Measurements from ENCODE around the gene TLK2. TPM values are rescaled to one million over a fixed set of nuclear protein-coding genes. Genes with fewer than 3 reads are reported as not detected.
A peak's percentile ranks its signal among the peaks of the same experiment; 100 is the strongest.

Gene TLK2
- total and polyA plus RNA-seq, 2 donors, result 18.7 to 38.5 TPM

GRCh38 chr17:62648251-62648955 lies 169.8 kb downstream of the TLK2 start:
- Histone ChIP-seq H3K9me3 (ENCODE audit: control insufficient read depth in 2 of 2, insufficient read depth in 1 of 2, low read length in 1 of 2) (no peaks in the 10 kb centered on the region), H3K4me3 (ENCODE audit: low read length in 2 of 2) (no peak overlapping the region), H3K27ac (ENCODE audit: low read depth in 1 of 2, low read length in 1 of 2) (no peak overlapping the region), H3K27me3 (ENCODE audit: control insufficient read depth in 2 of 2, insufficient read depth in 1 of 2, low read length in 1 of 2) (peaks cover 0 to 2% of the 10 kb centered on the region in 2 donors), H3K4me1 (ENCODE audit: control insufficient read depth in 2 of 2, insufficient read depth in 2 of 2, low read length in 2 of 2) (peaks cover 0 to 16% of the 10 kb centered on the region in 2 donors), H3K36me3 (ENCODE audit: control insufficient read depth in 2 of 2, insufficient read depth in 2 of 2, low read length in 1 of 2) (no peaks in the 10 kb centered on the region)
- 95% methylated on average over 15 of the region's 15 CpGs for WGBS
- DNase-seq (ENCODE audit: low read depth in 6 of 9, low spot score in 9 of 9), result no peak

- Histone ChIP-seq H3K27ac (ENCODE audit: low read depth in 1 of 2, low read length in 1 of 2) (no peak overlapping the region), H3K36me3 (ENCODE audit: control insufficient read depth in 2 of 2, insufficient read depth in 2 of 2, low read length in 1 of 2) (no peaks in the 10 kb centered on the region), H3K9me3 (ENCODE audit: control insufficient read depth in 2 of 2, insufficient read depth in 1 of 2, low read length in 1 of 2) (no peaks in the 10 kb centered on the region), H3K4me1 (ENCODE audit: control insufficient read depth in 2 of 2, insufficient read depth in 2 of 2, low read length in 2 of 2) (peaks cover 0 to 21% of the 10 kb centered on the region in 2 donors), H3K4me3 (ENCODE audit: low read length in 2 of 2) (no peak overlapping the region), H3K27me3 (ENCODE audit: control insufficient read depth in 2 of 2, insufficient read depth in 1 of 2, low read length in 1 of 2) (peaks cover 0 to 2% of the 10 kb centered on the region in 2 donors)
- 93% methylated on average over 6 of the region's 6 CpGs for WGBS
- DNase-seq (ENCODE audit: low read depth in 6 of 9, low spot score in 9 of 9), result no peak
Measured at GRCh38 chr17:62648956-62649294, 170.3 kb downstream of the TLK2 start.

- Histone ChIP-seq H3K27ac (ENCODE audit: low read depth in 1 of 2, low read length in 1 of 2) (no peak overlapping the region), H3K4me1 (ENCODE audit: control insufficient read depth in 2 of 2, insufficient read depth in 2 of 2, low read length in 2 of 2) (peaks cover 0 to 26% of the 10 kb centered on the region in 2 donors), H3K27me3 (ENCODE audit: control insufficient read depth in 2 of 2, insufficient read depth in 1 of 2, low read length in 1 of 2) (peaks cover 0 to 2% of the 10 kb centered on the region in 2 donors), H3K36me3 (ENCODE audit: control insufficient read depth in 2 of 2, insufficient read depth in 2 of 2, low read length in 1 of 2) (no peaks in the 10 kb centered on the region), H3K9me3 (ENCODE audit: control insufficient read depth in 2 of 2, insufficient read depth in 1 of 2, low read length in 1 of 2) (no peaks in the 10 kb centered on the region), H3K4me3 (ENCODE audit: low read length in 2 of 2) (no peak overlapping the region)
- no peak for DNase-seq (ENCODE audit: low read depth in 6 of 9, low spot score in 9 of 9)
- WGBS, result 98% methylated on average over 7 of the region's 7 CpGs
Measured at GRCh38 chr17:62649570-62649969, 170.9 kb downstream of the TLK2 start.

- Histone ChIP-seq H3K4me1 (ENCODE audit: control insufficient read depth in 2 of 2, insufficient read depth in 2 of 2, low read length in 2 of 2) (peaks cover 0 to 26% of the 10 kb centered on the region in 2 donors), H3K4me3 (ENCODE audit: low read length in 2 of 2) (no peak overlapping the region), H3K36me3 (ENCODE audit: control insufficient read depth in 2 of 2, insufficient read depth in 2 of 2, low read length in 1 of 2) (no peaks in the 10 kb centered on the region), H3K27me3 (ENCODE audit: control insufficient read depth in 2 of 2, insufficient read depth in 1 of 2, low read length in 1 of 2) (peaks cover 0 to 2% of the 10 kb centered on the region in 2 donors), H3K27ac (ENCODE audit: low read depth in 1 of 2, low read length in 1 of 2) (no peak overlapping the region), H3K9me3 (ENCODE audit: control insufficient read depth in 2 of 2, insufficient read depth in 1 of 2, low read length in 1 of 2) (no peaks in the 10 kb centered on the region)
- WGBS, result 97% methylated on average over 6 of the region's 6 CpGs
- DNase-seq (ENCODE audit: low read depth in 6 of 9, low spot score in 9 of 9), result no peak
Measured at GRCh38 chr17:62650587-62650986, 172.0 kb downstream of the TLK2 start.

GRCh38 chr17:62652251-62653001 lies 173.8 kb downstream of the TLK2 start:
- DNase-seq (ENCODE audit: low read depth in 6 of 9, low spot score in 9 of 9), result peak in 7 of 9 donors; percentile 33 to 79 (median 54)
- Histone ChIP-seq H3K9me3 (ENCODE audit: control insufficient read depth in 2 of 2, insufficient read depth in 1 of 2, low read length in 1 of 2) (no peaks in the 10 kb centered on the region), H3K4me3 (ENCODE audit: low read length in 2 of 2) (peak overlapping the region; percentile 64), H3K4me1 (ENCODE audit: control insufficient read depth in 2 of 2, insufficient read depth in 2 of 2, low read length in 2 of 2) (peaks cover 0 to 26% of the 10 kb centered on the region in 2 donors), H3K36me3 (ENCODE audit: control insufficient read depth in 2 of 2, insufficient read depth in 2 of 2, low read length in 1 of 2) (no peaks in the 10 kb centered on the region), H3K27ac (ENCODE audit: low read depth in 1 of 2, low read length in 1 of 2) (peak overlapping the region; percentile 68 to 74), H3K27me3 (ENCODE audit: control insufficient read depth in 2 of 2, insufficient read depth in 1 of 2, low read length in 1 of 2) (peaks cover 0 to 2% of the 10 kb centered on the region in 2 donors)
- WGBS, result 2% methylated on average over 57 of the region's 57 CpGs

GRCh38 chr17:62653002-62653825 lies 174.6 kb downstream of the TLK2 start:
- H3K4me1 ChIP-seq (ENCODE audit: control insufficient read depth in 2 of 2, insufficient read depth in 2 of 2, low read length in 2 of 2), result peaks cover 0 to 26% of the 10 kb centered on the region in 2 donors
- peak; percentile 22 to 83 (median 57) for DNase-seq (ENCODE audit: low read depth in 6 of 9, low spot score in 9 of 9)
- peaks cover 0 to 2% of the 10 kb centered on the region in 2 donors for H3K27me3 ChIP-seq (ENCODE audit: control insufficient read depth in 2 of 2, insufficient read depth in 1 of 2, low read length in 1 of 2)
- no peaks in the 10 kb centered on the region for H3K36me3 ChIP-seq (ENCODE audit: control insufficient read depth in 2 of 2, insufficient read depth in 2 of 2, low read length in 1 of 2)
- WGBS, result 1% methylated on average over 30 of the region's 30 CpGs
- H3K27ac ChIP-seq (ENCODE audit: low read depth in 1 of 2, low read length in 1 of 2), result peak overlapping the region; percentile 68 to 74
- no peaks in the 10 kb centered on the region for H3K9me3 ChIP-seq (ENCODE audit: control insufficient read depth in 2 of 2, insufficient read depth in 1 of 2, low read length in 1 of 2)
- H3K4me3 ChIP-seq (ENCODE audit: low read length in 2 of 2), result peak overlapping the region; percentile 64

GRCh38 chr17:62653826-62654761 lies 175.5 kb downstream of the TLK2 start:
- Histone ChIP-seq H3K9me3 (ENCODE audit: control insufficient read depth in 2 of 2, insufficient read depth in 1 of 2, low read length in 1 of 2) (no peaks in the 10 kb centered on the region), H3K36me3 (ENCODE audit: control insufficient read depth in 2 of 2, insufficient read depth in 2 of 2, low read length in 1 of 2) (no peaks in the 10 kb centered on the region), H3K4me3 (ENCODE audit: low read length in 2 of 2) (no peak overlapping the region), H3K27me3 (ENCODE audit: control insufficient read depth in 2 of 2, insufficient read depth in 1 of 2, low read length in 1 of 2) (peaks cover 0 to 2% of the 10 kb centered on the region in 2 donors), H3K4me1 (ENCODE audit: control insufficient read depth in 2 of 2, insufficient read depth in 2 of 2, low read length in 2 of 2) (peaks cover 0 to 29% of the 10 kb centered on the region in 2 donors), H3K27ac (ENCODE audit: low read depth in 1 of 2, low read length in 1 of 2) (no peak overlapping the region)
- WGBS, result 71% methylated on average over 19 of the region's 19 CpGs
- peak in 1 of 9 donors; percentile 13 for DNase-seq (ENCODE audit: low read depth in 6 of 9, low spot score in 9 of 9)

- Histone ChIP-seq H3K27me3 (ENCODE audit: control insufficient read depth in 2 of 2, insufficient read depth in 1 of 2, low read length in 1 of 2) (peaks cover 0 to 2% of the 10 kb centered on the region in 2 donors), H3K36me3 (ENCODE audit: control insufficient read depth in 2 of 2, insufficient read depth in 2 of 2, low read length in 1 of 2) (no peaks in the 10 kb centered on the region), H3K27ac (ENCODE audit: low read depth in 1 of 2, low read length in 1 of 2) (no peak overlapping the region), H3K4me1 (ENCODE audit: control insufficient read depth in 2 of 2, insufficient read depth in 2 of 2, low read length in 2 of 2) (peaks cover 0 to 29% of the 10 kb centered on the region in 2 donors), H3K9me3 (ENCODE audit: control insufficient read depth in 2 of 2, insufficient read depth in 1 of 2, low read length in 1 of 2) (no peaks in the 10 kb centered on the region), H3K4me3 (ENCODE audit: low read length in 2 of 2) (no peak overlapping the region)
- WGBS, result 97% methylated on average over 6 of the region's 6 CpGs
- no peak for DNase-seq (ENCODE audit: low read depth in 6 of 9, low spot score in 9 of 9)
Measured at GRCh38 chr17:62655656-62656055, 177.0 kb downstream of the TLK2 start.

All from thymus (tissue), 11 donors.